Body of pancreas (tissue), 4 donors: Measurements from ENCODE around the gene SLC38A8. TPM values are rescaled to one million over a fixed set of nuclear protein-coding genes. Genes with fewer than 3 reads are reported as not detected.

ENCODE experiments used
- ATAC-seq: fragments of 150-250 bp; one replicate; pipeline ENCODE4 v1.9.1; 2016
- DNase-seq, 4 donors: peaks; one replicate each; pipeline ENCODE4 v3.0.0-alpha.2; 2019
- H3K27ac ChIP-seq, 4 donors: fragments of 200-600 bp; sonication (generic); 1 replicate in 3 of 4; 2 replicates in 1 of 4; pipeline versions ENCODE4 v1.5.1 to v1.6.1; 2016 to 2019; ENCODE audit warnings: mild to moderate bottlenecking in 1 of 4, mixed read lengths in 1 of 4, moderate library complexity in 1 of 4
- H3K27me3 ChIP-seq, 2 donors: fragments of 200-600 bp; sonication (generic); one replicate each; pipeline ENCODE4 v1.6.0; 2016; ENCODE audit warnings: mild to moderate bottlenecking in 1 of 2
- H3K36me3 ChIP-seq, 2 donors: fragments of 200-600 bp; sonication (generic); replicated peaks in 1 of 2; 2 replicates each; pipeline ENCODE4 v1.5.1; 2016; ENCODE audit warnings: low read depth in 2 of 2; ENCODE audit not compliant: insufficient read depth in 1 of 2
- H3K4me1 ChIP-seq: fragments of 200-600 bp; sonication (generic); one replicate; pipeline ENCODE4 v1.6.0; 2016
- H3K4me3 ChIP-seq, 2 donors: fragments of 200-600 bp; sonication (generic); 1 replicate in 1 of 2; 2 replicates in 1 of 2; pipeline ENCODE4 v1.5.1; 2016 to 2019
- H3K9me3 ChIP-seq, 3 donors: fragments of 200-600 bp; sonication (generic); 1 replicate in 2 of 3; 2 replicates in 1 of 3; pipeline ENCODE4 v1.5.1; 2016
- CTCF ChIP-seq, 7 experiments: fragments of 450-650 bp in 4 of 7; fragments of 200-600 bp in 3 of 7; sonication (generic) in 3 of 7; IDR thresholded peaks; one replicate each; pipeline ENCODE4 v1.5.1; 2016 to 2019; ENCODE audit warnings: antibody characterized with exemption in 7 of 7
- POLR2A ChIP-seq, 3 donors: fragments of 450-650 bp; IDR thresholded peaks; one replicate each; pipeline ENCODE4 v1.6.1; 2016; ENCODE audit warnings: antibody characterized with exemption in 3 of 3, mild to moderate bottlenecking in 2 of 3
- WGBS, 2 donors: methylation state at CpG; one replicate each; pipeline ENCODE4 v1.1.5; 2017; 5-methylcytosine and 5-hydroxymethylcytosine counted together
- intact Hi-C: fragments of 100-400 bp; cut with DNase I; formaldehyde crosslinking; loops from one replicate; pipeline ENCODE4 v1.15.1; 2023
- total RNA-seq, 2 donors: library from RNA; depleted of rRNA; stranded (reverse); fragments of >200 nt; gene quantifications; one replicate each; pipeline ENCODE4 v1.1.0, GENCODE V29; 2016

The SLC38A8 gene
- total RNA-seq = not detected

GRCh38 chr16:84042308-84042878 is at the start of gene SLC38A8:
Gene SLC38A8 (minus strand): TSS chr16:84042795. CDS start chr16:84042157, 638 bp downstream.
- intact Hi-C loops = loop anchor here (10.0 kb wide), 2 partner anchors 78 to 208 kb away; partner anchors contain the start of gene NECAB2
- Histone ChIP-seq H3K9me3 (no peaks in the 10 kb centered on the region), H3K36me3 (no peaks in the 10 kb centered on the region), H3K4me1 (no peaks in the 10 kb centered on the region), H3K27ac (no peak within 1 kb of the TSS), H3K27me3 (no peaks in the 10 kb centered on the region), H3K4me3 (no peak within 1 kb of the TSS)
- no peak for ATAC-seq
- TF ChIP-seq CTCF (IDR thresholded peaks at IDR 0.05) (no peak), POLR2A (IDR thresholded peaks at IDR 0.05) (no peak)
- 68 to 76% methylated on average over 6 to 9 of the region's 9 CpGs for WGBS, 2 donors
- DNase-seq = no peak

- Histone ChIP-seq H3K36me3 (peaks cover 10 to 38% of the 10 kb centered on the region in 2 donors), H3K4me3 (no peak overlapping the region), H3K9me3 (no peaks in the 10 kb centered on the region), H3K27me3 (no peaks in the 10 kb centered on the region), H3K4me1 (peaks cover 4% of the 10 kb centered on the region), H3K27ac (no peak overlapping the region)
- no peak for ATAC-seq
- intact Hi-C loops = no loop called here
- WGBS, 2 donors = 91 to 93% methylated on average over 10 of the region's 10 CpGs
- DNase-seq = no peak
- TF ChIP-seq CTCF (IDR thresholded peaks at IDR 0.05) = no peak
- TF ChIP-seq POLR2A (IDR thresholded peaks at IDR 0.05) = no peak
Observed at GRCh38 chr16:84091460-84091859, 48.9 kb upstream of the SLC38A8 start.

GRCh38 chr16:84090211-84090610 is 47.6 kb upstream of the SLC38A8 start:
- TF ChIP-seq POLR2A (IDR thresholded peaks at IDR 0.05) (no peak), CTCF (IDR thresholded peaks at IDR 0.05) (no peak)
- intact Hi-C loops = no loop called here
- Histone ChIP-seq H3K27ac (no peak overlapping the region), H3K27me3 (no peaks in the 10 kb centered on the region), H3K36me3 (peaks cover 10 to 39% of the 10 kb centered on the region in 2 donors), H3K9me3 (no peaks in the 10 kb centered on the region), H3K4me3 (no peak overlapping the region), H3K4me1 (no peaks in the 10 kb centered on the region)
- DNase-seq (no peak), ATAC-seq (no peak)
- 96 to 97% methylated on average over 9 of the region's 9 CpGs for WGBS, 2 donors

- DNase-seq (peak in 1 of 4 donors; percentile 21), ATAC-seq (no peak)
- Histone ChIP-seq H3K4me1 (no peaks in the 10 kb centered on the region), H3K4me3 (no peak overlapping the region), H3K27ac (no peak overlapping the region), H3K27me3 (no peaks in the 10 kb centered on the region), H3K36me3 (peaks cover 10 to 31% of the 10 kb centered on the region in 2 donors), H3K9me3 (no peaks in the 10 kb centered on the region)
- no peak for TF ChIP-seq CTCF (IDR thresholded peaks at IDR 0.05)
- WGBS, 2 donors = 73 to 82% methylated on average over 15 of the region's 15 CpGs
- intact Hi-C loops = loop anchor here (10.0 kb wide), 1 partner anchor 96 kb away; the partner anchor contains the start of gene TAF1C
Observed at GRCh38 chr16:84088695-84089395, 46.2 kb upstream of the SLC38A8 start.
